Body of pancreas (tissue), 4 donors: ENCODE results near the gene SEMG2.

ENCODE experiments used
- POLR2A ChIP-seq, 3 donors: fragments of 450-650 bp; IDR thresholded peaks; one replicate each; pipeline ENCODE4 v1.6.1; 2016; ENCODE audit warnings: antibody characterized with exemption in 3 of 3, mild to moderate bottlenecking in 2 of 3
- TF ChIP-seq, protein P1 (sequence below), 7 experiments: fragments of 450-650 bp in 4 of 7; fragments of 200-600 bp in 3 of 7; sonication (generic) in 3 of 7; IDR thresholded peaks; one replicate each; pipeline ENCODE4 v1.5.1; 2016 to 2019; ENCODE audit warnings: antibody characterized with exemption in 7 of 7

DNA sequence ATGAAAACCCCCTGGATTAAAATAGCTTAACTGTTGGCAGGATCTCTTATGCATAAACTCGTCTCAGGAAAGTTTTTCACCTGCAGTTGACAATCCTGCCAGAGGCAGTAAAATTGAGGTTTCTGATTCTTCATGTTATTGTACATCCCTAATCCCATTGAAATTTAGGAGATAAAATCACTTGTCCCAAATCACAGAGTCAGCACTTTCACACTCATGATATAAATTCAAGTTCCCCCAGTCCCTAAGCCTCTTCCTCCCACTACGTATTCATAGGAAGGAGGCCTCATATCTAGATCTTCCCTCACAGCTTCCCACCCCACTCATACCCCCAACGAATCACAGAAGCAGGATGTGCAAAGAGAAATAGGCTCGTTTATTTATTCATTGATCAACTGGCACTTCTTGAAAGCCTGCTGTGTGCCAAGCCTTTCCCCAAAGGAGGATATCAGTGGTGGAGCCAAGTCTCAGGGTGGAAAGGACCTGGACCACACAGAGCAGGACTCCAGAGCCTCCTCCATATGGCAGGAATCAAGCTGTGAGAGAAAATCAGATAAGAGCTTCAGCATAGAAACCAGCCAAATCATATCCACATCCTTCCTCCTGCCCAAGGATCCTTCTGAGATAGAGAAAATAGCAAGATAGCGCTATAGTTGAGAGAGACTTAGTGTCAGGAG lies 30.8 kb downstream of the SEMG2 start:
- TF ChIP-seq, protein P1, sequence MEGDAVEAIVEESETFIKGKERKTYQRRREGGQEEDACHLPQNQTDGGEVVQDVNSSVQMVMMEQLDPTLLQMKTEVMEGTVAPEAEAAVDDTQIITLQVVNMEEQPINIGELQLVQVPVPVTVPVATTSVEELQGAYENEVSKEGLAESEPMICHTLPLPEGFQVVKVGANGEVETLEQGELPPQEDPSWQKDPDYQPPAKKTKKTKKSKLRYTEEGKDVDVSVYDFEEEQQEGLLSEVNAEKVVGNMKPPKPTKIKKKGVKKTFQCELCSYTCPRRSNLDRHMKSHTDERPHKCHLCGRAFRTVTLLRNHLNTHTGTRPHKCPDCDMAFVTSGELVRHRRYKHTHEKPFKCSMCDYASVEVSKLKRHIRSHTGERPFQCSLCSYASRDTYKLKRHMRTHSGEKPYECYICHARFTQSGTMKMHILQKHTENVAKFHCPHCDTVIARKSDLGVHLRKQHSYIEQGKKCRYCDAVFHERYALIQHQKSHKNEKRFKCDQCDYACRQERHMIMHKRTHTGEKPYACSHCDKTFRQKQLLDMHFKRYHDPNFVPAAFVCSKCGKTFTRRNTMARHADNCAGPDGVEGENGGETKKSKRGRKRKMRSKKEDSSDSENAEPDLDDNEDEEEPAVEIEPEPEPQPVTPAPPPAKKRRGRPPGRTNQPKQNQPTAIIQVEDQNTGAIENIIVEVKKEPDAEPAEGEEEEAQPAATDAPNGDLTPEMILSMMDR (IDR thresholded peaks at IDR 0.05), result no peak
- no peak for TF ChIP-seq POLR2A (IDR thresholded peaks at IDR 0.05)
